ENCODE results near the gene ATP10D. TPM values are rescaled to one million over a fixed set of nuclear protein-coding genes. Genes with fewer than 3 reads are reported as not detected.
A peak's percentile ranks its signal among the peaks of the same experiment; 100 is the strongest.
"Not testable (repeated sequence)": the region's sequence is repeated elsewhere in the genome, so short reads cannot be mapped to it uniquely, and the experiment has no call there.

ATP10D gene
- total RNA-seq, 1 donor from 2014 or later = 25.3 TPM

DNA sequence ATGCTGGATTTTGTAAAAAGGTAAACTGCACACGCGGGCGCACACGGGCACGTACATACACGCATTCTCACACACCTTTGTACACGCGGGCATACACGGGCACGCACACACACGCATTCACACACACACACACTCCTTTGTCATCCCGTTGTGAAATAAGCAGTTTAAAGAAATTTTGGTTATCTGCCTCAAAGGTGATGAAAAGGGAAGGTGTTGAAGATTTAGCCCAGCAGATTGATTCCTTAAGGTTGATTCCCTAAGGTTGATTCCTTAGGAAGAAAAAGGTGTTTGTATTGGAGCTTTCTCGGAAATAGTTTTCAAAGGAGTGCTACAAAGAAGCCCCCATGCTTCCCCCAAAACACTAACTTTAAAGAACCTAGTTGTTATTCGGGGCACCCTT is 693 bp downstream of the ATP10D start:
- H3K27me3 ChIP-seq = no peaks in the 10 kb centered on the region
- peak overlapping the region; percentile 48 to 67 for H3K4me3 ChIP-seq
- no peaks in the 10 kb centered on the region for H3K36me3 ChIP-seq
- no peak for DNase-seq (ENCODE audit: extremely low spot score in 2 of 2)
- peaks cover 53% of the 10 kb centered on the region for H3K4me1 ChIP-seq
- H3K27ac ChIP-seq = peak overlapping the region; percentile 93
- intact Hi-C loops (cut with DNase I) = no loop called here
- H3K9me3 ChIP-seq = no peaks in the 10 kb centered on the region
- TF ChIP-seq POLR2A (IDR thresholded peaks at IDR 0.05) = no peak
- TF ChIP-seq, protein P1, sequence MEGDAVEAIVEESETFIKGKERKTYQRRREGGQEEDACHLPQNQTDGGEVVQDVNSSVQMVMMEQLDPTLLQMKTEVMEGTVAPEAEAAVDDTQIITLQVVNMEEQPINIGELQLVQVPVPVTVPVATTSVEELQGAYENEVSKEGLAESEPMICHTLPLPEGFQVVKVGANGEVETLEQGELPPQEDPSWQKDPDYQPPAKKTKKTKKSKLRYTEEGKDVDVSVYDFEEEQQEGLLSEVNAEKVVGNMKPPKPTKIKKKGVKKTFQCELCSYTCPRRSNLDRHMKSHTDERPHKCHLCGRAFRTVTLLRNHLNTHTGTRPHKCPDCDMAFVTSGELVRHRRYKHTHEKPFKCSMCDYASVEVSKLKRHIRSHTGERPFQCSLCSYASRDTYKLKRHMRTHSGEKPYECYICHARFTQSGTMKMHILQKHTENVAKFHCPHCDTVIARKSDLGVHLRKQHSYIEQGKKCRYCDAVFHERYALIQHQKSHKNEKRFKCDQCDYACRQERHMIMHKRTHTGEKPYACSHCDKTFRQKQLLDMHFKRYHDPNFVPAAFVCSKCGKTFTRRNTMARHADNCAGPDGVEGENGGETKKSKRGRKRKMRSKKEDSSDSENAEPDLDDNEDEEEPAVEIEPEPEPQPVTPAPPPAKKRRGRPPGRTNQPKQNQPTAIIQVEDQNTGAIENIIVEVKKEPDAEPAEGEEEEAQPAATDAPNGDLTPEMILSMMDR (IDR thresholded peaks at IDR 0.05) = no peak
- no peak for TF ChIP-seq POLR2AphosphoS5 (IDR thresholded peaks at IDR 0.05; ENCODE audit: insufficient read depth in 1 of 2, low read depth in 1 of 2)

DNA sequence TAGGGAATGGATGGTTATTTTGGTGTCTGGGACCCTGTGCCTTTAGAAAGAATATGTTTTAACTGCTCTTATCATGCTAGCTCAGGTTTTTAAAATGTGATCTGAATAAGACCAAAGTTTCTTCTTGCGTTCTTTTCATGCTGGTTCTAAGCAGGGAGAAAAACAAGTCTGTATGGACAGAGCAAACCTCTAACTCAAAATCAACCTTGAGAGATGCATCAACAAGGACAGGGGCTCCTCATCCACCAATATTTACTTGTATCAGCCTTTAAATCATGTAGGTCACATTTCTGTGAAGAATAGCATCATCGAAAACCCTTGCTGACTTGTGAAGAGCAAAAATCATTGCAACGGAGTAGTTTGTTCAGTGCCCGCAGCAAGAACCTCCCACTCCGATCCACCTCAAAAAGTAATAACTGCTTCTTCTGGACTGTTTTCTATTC is 1.2 kb downstream of the ATP10D start:
- Histone ChIP-seq H3K4me1 (peaks cover 58% of the 10 kb centered on the region), H3K4me3 (peak overlapping the region; percentile 48 to 67), H3K27ac (peak overlapping the region; percentile 93), H3K9me3 (no peaks in the 10 kb centered on the region), H3K36me3 (no peaks in the 10 kb centered on the region), H3K27me3 (no peaks in the 10 kb centered on the region)
- TF ChIP-seq, protein P1 (IDR thresholded peaks at IDR 0.05) = no peak
- no peak for TF ChIP-seq POLR2A (IDR thresholded peaks at IDR 0.05)
- no peak for TF ChIP-seq POLR2AphosphoS5 (IDR thresholded peaks at IDR 0.05; ENCODE audit: insufficient read depth in 1 of 2, low read depth in 1 of 2)
- no peak for DNase-seq (ENCODE audit: extremely low spot score in 2 of 2)
- intact Hi-C loops (cut with DNase I) = no loop called here

DNA sequence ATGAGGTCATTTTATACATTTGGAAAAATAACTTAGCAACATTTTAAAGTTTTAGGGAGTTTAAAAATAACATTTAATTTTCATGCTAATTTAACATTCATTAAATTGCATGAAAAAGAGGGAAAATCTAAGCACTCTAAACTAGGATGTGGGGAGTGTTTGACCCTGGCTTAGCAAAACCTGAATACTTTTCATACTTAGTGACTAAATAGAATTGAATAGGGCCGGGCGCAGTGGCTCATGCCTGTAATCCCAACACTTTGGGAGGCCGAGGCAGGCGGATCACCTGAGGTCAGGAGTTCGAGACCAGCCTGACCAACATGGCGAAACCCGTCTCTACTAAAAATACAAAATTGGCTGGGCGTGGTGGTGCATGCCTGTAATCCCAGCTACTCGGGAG is 1.7 kb downstream of the ATP10D start:
- H3K36me3 ChIP-seq; DNase-seq (ENCODE audit: extremely low spot score in 2 of 2); H3K9me3 ChIP-seq; H3K27me3 ChIP-seq; intact Hi-C loops (cut with DNase I): not testable (repeated sequence)
- peak overlapping the region; percentile 48 to 67 for H3K4me3 ChIP-seq
- peak overlapping the region; percentile 93 for H3K27ac ChIP-seq
- H3K4me1 ChIP-seq = peaks cover 62% of the 10 kb centered on the region

DNA sequence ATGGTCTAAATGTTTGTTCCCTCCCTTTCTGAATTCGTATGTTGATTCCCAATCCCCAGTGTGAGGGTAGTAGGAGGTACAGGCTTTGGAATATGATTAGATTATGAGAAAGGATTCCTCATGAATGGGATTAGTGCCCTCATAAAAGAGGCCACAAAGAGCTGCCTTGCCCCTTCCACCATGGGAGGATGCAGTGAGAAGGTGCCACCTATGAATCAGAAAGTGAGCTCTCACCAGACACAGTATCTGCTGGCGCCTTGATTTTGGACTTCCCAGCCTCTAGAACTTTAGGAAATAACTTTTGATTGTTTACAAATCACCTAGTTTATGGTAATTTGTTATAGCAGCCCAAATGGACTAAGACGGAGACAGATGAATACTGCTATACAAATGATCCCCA is 3.6 kb downstream of the ATP10D start:
- Histone ChIP-seq H3K27ac (no peak overlapping the region), H3K9me3 (no peaks in the 10 kb centered on the region), H3K4me1 (peaks cover 76% of the 10 kb centered on the region), H3K36me3 (no peaks in the 10 kb centered on the region), H3K27me3 (no peaks in the 10 kb centered on the region), H3K4me3 (no peak overlapping the region)
- TF ChIP-seq POLR2AphosphoS5 (IDR thresholded peaks at IDR 0.05; ENCODE audit: insufficient read depth in 1 of 2, low read depth in 1 of 2) = no peak
- TF ChIP-seq, protein P1 (IDR thresholded peaks at IDR 0.05) = no peak
- TF ChIP-seq POLR2A (IDR thresholded peaks at IDR 0.05) = no peak
- intact Hi-C loops (cut with DNase I) = no loop called here
- DNase-seq (ENCODE audit: extremely low spot score in 2 of 2) = no peak

DNA sequence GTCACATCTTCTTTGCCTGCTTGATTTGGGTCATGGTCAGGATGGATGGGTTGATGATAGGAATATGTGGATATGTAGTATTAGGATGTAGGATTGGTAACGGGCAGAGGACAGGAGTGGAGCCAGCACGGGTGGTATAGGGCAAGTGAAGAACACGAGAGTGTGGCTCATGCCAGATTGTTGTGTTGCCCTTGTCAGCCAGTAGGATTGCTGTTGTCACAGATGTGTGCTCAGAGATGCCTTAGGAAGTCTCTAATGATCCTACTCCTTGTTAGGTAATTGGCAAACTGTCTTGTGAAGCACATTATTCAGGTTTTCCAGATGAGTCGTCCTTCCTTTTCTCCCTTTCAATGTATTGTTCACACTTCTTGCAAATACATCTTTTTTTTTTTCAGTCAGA is 5.5 kb downstream of the ATP10D start:
- H3K27me3 ChIP-seq = no peaks in the 10 kb centered on the region
- DNase-seq (ENCODE audit: extremely low spot score in 2 of 2) = no peak
- H3K4me3 ChIP-seq = no peak overlapping the region
- peaks cover 81% of the 10 kb centered on the region for H3K4me1 ChIP-seq
- no peaks in the 10 kb centered on the region for H3K9me3 ChIP-seq
- H3K27ac ChIP-seq = no peak overlapping the region
- H3K36me3 ChIP-seq = no peaks in the 10 kb centered on the region
- intact Hi-C loops (cut with DNase I) = no loop called here
- no peak for TF ChIP-seq POLR2A (IDR thresholded peaks at IDR 0.05)
- TF ChIP-seq, protein P1 (IDR thresholded peaks at IDR 0.05) = peak in 1 of 3 experiments; percentile 26
